Vagina (tissue), 2 donors: ENCODE results near the gene NIPA2. TPM values are rescaled to one million over a fixed set of nuclear protein-coding genes. Genes with fewer than 3 reads are reported as not detected.

Experiments
- DNase-seq, 2 donors: peaks; one replicate each; pipeline ENCODE4 v3.0.0-alpha.2; 2017; ENCODE audit errors: extremely low spot score in 2 of 2
- H3K27ac ChIP-seq: fragments of 200-600 bp; sonication (generic); one replicate; pipeline ENCODE4 v1.5.1; 2019
- H3K27me3 ChIP-seq: fragments of 200-600 bp; sonication (generic); one replicate; pipeline ENCODE4 v1.5.1; 2019
- H3K36me3 ChIP-seq, 2 donors: fragments of 200-600 bp; sonication (generic); one replicate each; pipeline ENCODE4 v1.5.1; 2017 to 2019
- H3K4me1 ChIP-seq: fragments of 200-600 bp; sonication (generic); one replicate; pipeline ENCODE4 v1.5.1; 2019
- H3K4me3 ChIP-seq, 2 donors: fragments of 200-600 bp; sonication (generic); 1 replicate in 1 of 2; 2 replicates in 1 of 2; pipeline ENCODE4 v1.5.1; 2016 to 2019
- H3K9me3 ChIP-seq: fragments of 200-600 bp; sonication (generic); one replicate; pipeline ENCODE4 v1.5.1; 2019
- POLR2A ChIP-seq, 2 donors: fragments of 450-650 bp; IDR thresholded peaks; one replicate each; pipeline ENCODE4 v1.6.1; 2017; ENCODE audit warnings: antibody characterized with exemption in 2 of 2, mild to moderate bottlenecking in 2 of 2, moderate library complexity in 2 of 2
- POLR2AphosphoS5 ChIP-seq, 2 donors: sonication (generic); formaldehyde crosslinking; IDR thresholded peaks; one replicate each; pipeline ENCODE4 v1.9.0; 2017; ENCODE audit warnings: antibody characterized with exemption in 2 of 2, mild to moderate bottlenecking in 2 of 2, low read depth in 1 of 2; ENCODE audit not compliant: insufficient read depth in 1 of 2
- intact Hi-C: fragments of 100-400 bp; cut with DNase I; formaldehyde crosslinking; loops from one replicate; pipeline ENCODE4 v1.15.1; 2023
- total RNA-seq: library from RNA; depleted of rRNA; stranded (reverse); fragments of >200 nt; gene quantifications from one replicate; pipeline ENCODE4 v1.2.3, GENCODE V29; 2016
- TF ChIP-seq, protein P1 (sequence below), 3 experiments: fragments of 450-650 bp in 2 of 3; fragments of 200-600 bp in 1 of 3; sonication (generic) in 1 of 3; IDR thresholded peaks; one replicate each; pipeline ENCODE4 v1.5.1; 2017 to 2019; ENCODE audit warnings: antibody characterized with exemption in 3 of 3, mild to moderate bottlenecking in 2 of 3, moderate library complexity in 2 of 3

The NIPA2 gene
- total RNA-seq, 1 donor from 2014 or later = 23.1 TPM

DNA sequence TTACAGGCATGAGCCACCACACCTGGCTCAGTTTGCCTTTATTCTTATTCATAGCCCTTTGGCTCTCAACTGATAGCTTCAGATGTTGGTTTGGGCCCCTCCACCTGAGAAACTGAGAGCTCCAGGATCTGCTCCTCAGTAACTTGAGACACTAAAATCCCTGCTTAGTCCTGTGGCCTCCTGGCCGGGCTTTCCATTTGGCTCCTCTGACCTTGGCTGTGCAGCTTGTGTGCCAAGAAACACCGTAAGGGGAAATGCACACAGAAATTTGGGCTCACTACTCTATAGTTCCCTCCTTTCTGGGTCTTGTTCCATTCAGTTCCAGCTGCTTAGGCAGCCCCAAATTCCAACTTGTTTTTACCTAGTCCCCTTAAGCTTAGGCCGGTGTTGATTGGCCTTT is 24.9 kb downstream of the NIPA2 start:
- intact Hi-C loops = no loop called here
- H3K4me3 ChIP-seq = no peak overlapping the region
- no peaks in the 10 kb centered on the region for H3K9me3 ChIP-seq
- peaks cover 0 to 66% of the 10 kb centered on the region in 2 donors for H3K36me3 ChIP-seq
- no peaks in the 10 kb centered on the region for H3K4me1 ChIP-seq
- no peak for DNase-seq
- TF ChIP-seq POLR2A (IDR thresholded peaks at IDR 0.05) (no peak), POLR2AphosphoS5 (IDR thresholded peaks at IDR 0.05; ENCODE audit: insufficient read depth in 1 of 2, low read depth in 1 of 2) (no peak)
- TF ChIP-seq, protein P1, sequence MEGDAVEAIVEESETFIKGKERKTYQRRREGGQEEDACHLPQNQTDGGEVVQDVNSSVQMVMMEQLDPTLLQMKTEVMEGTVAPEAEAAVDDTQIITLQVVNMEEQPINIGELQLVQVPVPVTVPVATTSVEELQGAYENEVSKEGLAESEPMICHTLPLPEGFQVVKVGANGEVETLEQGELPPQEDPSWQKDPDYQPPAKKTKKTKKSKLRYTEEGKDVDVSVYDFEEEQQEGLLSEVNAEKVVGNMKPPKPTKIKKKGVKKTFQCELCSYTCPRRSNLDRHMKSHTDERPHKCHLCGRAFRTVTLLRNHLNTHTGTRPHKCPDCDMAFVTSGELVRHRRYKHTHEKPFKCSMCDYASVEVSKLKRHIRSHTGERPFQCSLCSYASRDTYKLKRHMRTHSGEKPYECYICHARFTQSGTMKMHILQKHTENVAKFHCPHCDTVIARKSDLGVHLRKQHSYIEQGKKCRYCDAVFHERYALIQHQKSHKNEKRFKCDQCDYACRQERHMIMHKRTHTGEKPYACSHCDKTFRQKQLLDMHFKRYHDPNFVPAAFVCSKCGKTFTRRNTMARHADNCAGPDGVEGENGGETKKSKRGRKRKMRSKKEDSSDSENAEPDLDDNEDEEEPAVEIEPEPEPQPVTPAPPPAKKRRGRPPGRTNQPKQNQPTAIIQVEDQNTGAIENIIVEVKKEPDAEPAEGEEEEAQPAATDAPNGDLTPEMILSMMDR (IDR thresholded peaks at IDR 0.05) = no peak
- no peak overlapping the region for H3K27ac ChIP-seq
- H3K27me3 ChIP-seq = no peaks in the 10 kb centered on the region

DNA sequence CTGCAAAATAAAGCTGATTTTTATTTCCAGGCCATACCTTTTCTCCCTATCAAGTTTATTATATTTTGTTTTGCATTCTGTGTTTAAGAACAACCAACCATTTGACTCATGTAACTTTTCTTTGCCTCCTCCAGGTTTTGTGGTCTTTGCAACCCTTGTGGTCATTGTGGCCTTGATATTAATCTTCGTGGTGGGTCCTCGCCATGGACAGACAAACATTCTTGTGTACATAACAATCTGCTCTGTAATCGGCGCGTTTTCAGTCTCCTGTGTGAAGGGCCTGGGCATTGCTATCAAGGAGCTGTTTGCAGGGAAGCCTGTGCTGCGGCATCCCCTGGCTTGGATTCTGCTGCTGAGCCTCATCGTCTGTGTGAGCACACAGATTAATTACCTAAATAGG is 27.6 kb downstream of the NIPA2 start:
- no peak for DNase-seq
- Histone ChIP-seq H3K4me3 (no peak overlapping the region), H3K27ac (no peak overlapping the region), H3K4me1 (no peaks in the 10 kb centered on the region), H3K36me3 (peaks cover 3 to 77% of the 10 kb centered on the region in 2 donors), H3K9me3 (no peaks in the 10 kb centered on the region), H3K27me3 (no peaks in the 10 kb centered on the region)
- no peak for TF ChIP-seq POLR2AphosphoS5 (IDR thresholded peaks at IDR 0.05; ENCODE audit: insufficient read depth in 1 of 2, low read depth in 1 of 2)
- no peak for TF ChIP-seq POLR2A (IDR thresholded peaks at IDR 0.05)
- TF ChIP-seq, protein P1 (IDR thresholded peaks at IDR 0.05) = no peak
- intact Hi-C loops = no loop called here

DNA sequence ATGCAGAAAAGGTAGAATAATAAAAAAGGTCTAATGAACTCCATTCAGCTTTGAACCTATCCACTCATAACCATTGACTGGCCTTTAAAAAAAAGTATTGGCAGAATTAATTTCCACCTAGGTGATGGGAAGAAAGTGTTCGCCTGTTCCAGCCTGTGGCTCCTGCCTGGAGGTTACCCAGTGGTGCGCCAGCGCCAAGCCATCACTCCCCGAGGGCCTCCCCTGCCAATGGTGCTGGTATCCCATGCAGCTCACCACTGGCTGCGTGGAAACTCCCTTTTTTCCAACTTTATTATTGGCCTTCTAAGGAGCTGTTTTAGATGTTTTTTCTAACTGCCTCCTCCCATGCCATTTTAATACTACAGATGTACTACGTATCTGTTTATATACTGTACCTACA is 29.4 kb downstream of the NIPA2 start:
- no peaks in the 10 kb centered on the region for H3K27me3 ChIP-seq
- H3K4me1 ChIP-seq = no peaks in the 10 kb centered on the region
- H3K36me3 ChIP-seq = peaks cover 3 to 87% of the 10 kb centered on the region in 2 donors
- TF ChIP-seq, protein P1 (IDR thresholded peaks at IDR 0.05) = no peak
- TF ChIP-seq POLR2AphosphoS5 (IDR thresholded peaks at IDR 0.05; ENCODE audit: insufficient read depth in 1 of 2, low read depth in 1 of 2) (no peak), POLR2A (IDR thresholded peaks at IDR 0.05) (no peak)
- H3K9me3 ChIP-seq = no peaks in the 10 kb centered on the region
- no peak overlapping the region for H3K27ac ChIP-seq
- H3K4me3 ChIP-seq = no peak overlapping the region
- DNase-seq = no peak
- intact Hi-C loops = no loop called here

DNA sequence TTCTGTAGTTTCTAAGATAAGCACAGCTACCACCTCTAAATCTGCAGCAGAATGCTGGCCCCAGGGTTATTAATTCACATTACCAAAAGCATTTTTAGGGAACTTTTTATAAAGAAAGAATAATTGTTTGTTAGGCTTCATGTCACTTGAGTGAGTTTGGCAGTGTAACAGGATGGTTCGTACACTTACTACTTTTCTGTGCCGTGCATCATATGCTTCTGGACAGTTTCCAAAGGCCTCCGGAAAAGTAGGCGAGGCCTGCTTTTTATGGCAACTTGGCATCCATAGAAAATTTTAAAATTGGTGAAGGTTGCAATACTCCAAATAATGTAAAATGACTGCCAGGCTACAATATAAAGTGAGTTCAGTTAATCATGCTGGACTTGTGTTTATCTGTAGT is 30.0 kb downstream of the NIPA2 start:
- TF ChIP-seq, protein P1 (IDR thresholded peaks at IDR 0.05) = no peak
- TF ChIP-seq POLR2AphosphoS5 (IDR thresholded peaks at IDR 0.05; ENCODE audit: insufficient read depth in 1 of 2, low read depth in 1 of 2) = no peak
- no peak for TF ChIP-seq POLR2A (IDR thresholded peaks at IDR 0.05)
- no peak overlapping the region for H3K27ac ChIP-seq
- DNase-seq = no peak
- H3K4me3 ChIP-seq = no peak overlapping the region
- no peaks in the 10 kb centered on the region for H3K9me3 ChIP-seq
- H3K4me1 ChIP-seq = no peaks in the 10 kb centered on the region
- H3K27me3 ChIP-seq = no peaks in the 10 kb centered on the region
- intact Hi-C loops = no loop called here
- peaks cover 3 to 87% of the 10 kb centered on the region in 2 donors for H3K36me3 ChIP-seq

DNA sequence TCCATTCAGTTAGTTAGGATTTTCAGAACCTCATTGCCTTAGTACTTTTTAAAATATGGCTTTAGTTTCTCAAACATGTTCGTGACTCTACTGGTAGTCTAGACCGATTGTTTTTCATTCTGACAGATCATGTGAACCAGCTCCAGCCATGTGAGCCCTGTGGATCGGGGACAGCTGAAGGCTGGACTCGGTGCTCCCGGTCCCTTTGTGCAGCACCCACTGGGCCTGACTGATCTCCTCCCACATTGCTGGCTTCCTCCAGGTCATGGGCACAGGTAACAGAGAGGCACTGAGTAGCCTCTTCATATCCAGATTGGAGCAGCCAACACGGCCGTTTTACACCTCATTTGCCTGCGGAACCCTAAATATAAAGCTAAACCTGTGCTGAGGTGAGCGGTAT is 30.5 kb downstream of the NIPA2 start:
- intact Hi-C loops = no loop called here
- H3K27me3 ChIP-seq = no peaks in the 10 kb centered on the region
- no peaks in the 10 kb centered on the region for H3K4me1 ChIP-seq
- H3K36me3 ChIP-seq = peaks cover 3 to 87% of the 10 kb centered on the region in 2 donors
- DNase-seq = no peak
- TF ChIP-seq, protein P1 (IDR thresholded peaks at IDR 0.05) = no peak
- TF ChIP-seq POLR2AphosphoS5 (IDR thresholded peaks at IDR 0.05; ENCODE audit: insufficient read depth in 1 of 2, low read depth in 1 of 2) (no peak), POLR2A (IDR thresholded peaks at IDR 0.05) (no peak)
- no peak overlapping the region for H3K4me3 ChIP-seq
- no peaks in the 10 kb centered on the region for H3K9me3 ChIP-seq
- no peak overlapping the region for H3K27ac ChIP-seq
